Activated B cell treated with CpG ODN at 0.5 μM for 24 hours (primary cell): Measurements from ENCODE around the gene FUCA1. TPM values are rescaled to one million over a fixed set of nuclear protein-coding genes. Genes with fewer than 3 reads are reported as not detected.

Experiments
- ATAC-seq: fragments of 200-7000 bp; cut with Tn5 transposase; one replicate; pipeline ENCODE4 v1.10.0; 2021; ENCODE audit warnings: low read depth, mild to moderate bottlenecking, moderate library complexity
- CTCF ChIA-PET: fragments of 350-600 bp; sonication (Branson Sonifier 250); formaldehyde crosslinking; loops from one replicate; lab custom pipeline; 2021; ENCODE audit warnings: antibody characterized with exemption; lab: Charles Lee
- POLR2A ChIA-PET: fragments of 350-600 bp; sonication (Branson Sonifier 250); formaldehyde crosslinking; loops from one replicate; lab custom pipeline; 2021; ENCODE audit warnings: antibody characterized with exemption; lab: Charles Lee
- DNase-seq: peaks from one replicate; pipeline ENCODE4 v3.0.0; 2022
- H3K27ac Mint-ChIP-seq: one replicate; pipeline ENCODE4 v1.8.0; 2020; ENCODE audit warnings: mixed read lengths
- H3K27me3 Mint-ChIP-seq: one replicate; pipeline ENCODE4 v1.8.0; 2021; ENCODE audit warnings: mixed read lengths
- H3K36me3 Mint-ChIP-seq: one replicate; pipeline ENCODE4 v1.8.0; 2021; ENCODE audit warnings: low read depth, mixed read lengths
- H3K4me1 Mint-ChIP-seq: one replicate; pipeline ENCODE4 v1.8.0; 2021; ENCODE audit warnings: mixed read lengths
- H3K4me3 Mint-ChIP-seq: one replicate; pipeline ENCODE4 v1.8.0; 2020; ENCODE audit warnings: mild to moderate bottlenecking, mixed read lengths
- H3K9me3 Mint-ChIP-seq: one replicate; pipeline ENCODE4 v1.8.0; 2020; ENCODE audit warnings: mixed read lengths
- intact Hi-C: fragments of 100-400 bp; cut with micrococcal nuclease; formaldehyde crosslinking; loops from one replicate; pipeline ENCODE4 v1.15.1; 2024
- total RNA-seq: library from RNA; stranded (reverse); gene quantifications from 2 replicates; pipeline ENCODE4 v1.2.3, GENCODE V29; 2022
- TF ChIP-seq, protein P1 (sequence below): fragments of 200-600 bp; IDR thresholded peaks from one replicate; pipeline ENCODE4 v1.8.0; 2022; ENCODE audit warnings: antibody characterized with exemption, mild to moderate bottlenecking

FUCA1 gene
- total RNA-seq, 1 donor from 2014 or later: 10.7 TPM

GRCh38 chr1:23795676-23796465 lies 72.2 kb downstream of the FUCA1 start:
- ChIA-PET CTCF (no interaction called here), POLR2A (interaction anchor here (0.9 to 1.7 kb wide), 3 partner anchors 14 to 164 kb away, joined by 4 to 5 read pairs (median 4); partner anchors contain the start of gene PITHD1)
- Mint-ChIP-seq H3K27me3 (no peaks in the 10 kb centered on the region), H3K4me1 (peaks cover 32% of the 10 kb centered on the region), H3K4me3 (no peak overlapping the region), H3K27ac (no peak overlapping the region), H3K36me3 (peaks cover 51% of the 10 kb centered on the region), H3K9me3 (no peaks in the 10 kb centered on the region)
- intact Hi-C loops: no loop called here
- TF ChIP-seq, protein P1, sequence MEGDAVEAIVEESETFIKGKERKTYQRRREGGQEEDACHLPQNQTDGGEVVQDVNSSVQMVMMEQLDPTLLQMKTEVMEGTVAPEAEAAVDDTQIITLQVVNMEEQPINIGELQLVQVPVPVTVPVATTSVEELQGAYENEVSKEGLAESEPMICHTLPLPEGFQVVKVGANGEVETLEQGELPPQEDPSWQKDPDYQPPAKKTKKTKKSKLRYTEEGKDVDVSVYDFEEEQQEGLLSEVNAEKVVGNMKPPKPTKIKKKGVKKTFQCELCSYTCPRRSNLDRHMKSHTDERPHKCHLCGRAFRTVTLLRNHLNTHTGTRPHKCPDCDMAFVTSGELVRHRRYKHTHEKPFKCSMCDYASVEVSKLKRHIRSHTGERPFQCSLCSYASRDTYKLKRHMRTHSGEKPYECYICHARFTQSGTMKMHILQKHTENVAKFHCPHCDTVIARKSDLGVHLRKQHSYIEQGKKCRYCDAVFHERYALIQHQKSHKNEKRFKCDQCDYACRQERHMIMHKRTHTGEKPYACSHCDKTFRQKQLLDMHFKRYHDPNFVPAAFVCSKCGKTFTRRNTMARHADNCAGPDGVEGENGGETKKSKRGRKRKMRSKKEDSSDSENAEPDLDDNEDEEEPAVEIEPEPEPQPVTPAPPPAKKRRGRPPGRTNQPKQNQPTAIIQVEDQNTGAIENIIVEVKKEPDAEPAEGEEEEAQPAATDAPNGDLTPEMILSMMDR: no peak
- ATAC-seq (no peak), DNase-seq (no peak)

Other genes with a start within 250 kb of the FUCA1 start
- 1,956 and 2,021 TPM in 2 replicates for gene RPL11, start 176.5 kb downstream of the FUCA1 start, total RNA-seq
- gene ELOA, start 124.8 kb downstream of the FUCA1 start, total RNA-seq: 70.2 and 72.6 TPM in 2 replicates
- 58.7 and 63.3 TPM in 2 replicates for gene PITHD1, start 89.9 kb downstream of the FUCA1 start, total RNA-seq
- gene LYPLA2, start 77.1 kb downstream of the FUCA1 start, total RNA-seq: 75.8 and 81.6 TPM in 2 replicates
- gene GALE, start 67.5 kb downstream of the FUCA1 start, total RNA-seq: 15.9 and 16.4 TPM in 2 replicates
- 21.0 and 30.7 TPM in 2 replicates for gene HMGCL, start 42.9 kb downstream of the FUCA1 start, total RNA-seq
- gene CNR2, start 45.1 kb upstream of the FUCA1 start, total RNA-seq: 44.5 and 51.0 TPM in 2 replicates
- 175 and 184 TPM in 2 replicates for gene PNRC2, start 91.5 kb upstream of the FUCA1 start, total RNA-seq
- 168 and 192 TPM in 2 replicates for gene SRSF10, start 112.0 kb upstream of the FUCA1 start, total RNA-seq
- not detected in 2 replicates for gene MYOM3, start 243.8 kb upstream of the FUCA1 start, total RNA-seq